A549 (cell line): Measurements from ENCODE around the gene NNAT. TPM values are rescaled to one million over a fixed set of nuclear protein-coding genes. Genes with fewer than 3 reads are reported as not detected.

Experiments
- ATAC-seq, 2 experiments: fragments of 200-7000 bp in 1 of 2; fragments of >200 bp in 1 of 2; cut with Nextera tagmentation in 1 of 2; cut with Tn5 transposase in 1 of 2; 3 replicates each; pipeline versions ENCODE4 v1.8.0 to v1.9.1; 2018 to 2020; ENCODE audit warnings: mild to moderate bottlenecking in 1 of 2, moderate library complexity in 1 of 2
- CTCF ChIA-PET: fragments of 300-600 bp; sonication (Branson Sonifier 250); formaldehyde crosslinking; extraction: SDS; loops from one replicate; lab custom pipeline; 2021; ENCODE audit warnings: antibody characterized with exemption, inconsistent platforms; lab: Yijun Ruan, JAX
- POLR2A ChIA-PET: fragments of 350-600 bp; formaldehyde crosslinking; extraction: SDS; loops from one replicate; lab custom pipeline; 2021; ENCODE audit warnings: antibody characterized with exemption, inconsistent platforms; lab: Yijun Ruan, JAX
- DNase-seq, 2 experiments: peaks; one replicate each; pipeline versions ENCODE4 v3.0.0 to v3.0.0-alpha.2; 2011 to 2016; ENCODE audit warnings: low read depth in 1 of 2, low spot score in 1 of 2
- FAIRE-seq: peaks from 2 replicates; lab custom pipeline; 2011; peaks lifted over from hg19 to GRCh38; lab: Jason Lieb, UNC
- H3K27ac ChIP-seq, 2 experiments: fragments of >200 bp; sonication (Bioruptor Twin); formaldehyde crosslinking; 3 replicates each; pipeline ENCODE4 v1.5.1; 2016 to 2017
- H3K4me1 ChIP-seq: fragments of >200 bp; sonication (Bioruptor Twin); formaldehyde crosslinking; 3 replicates; pipeline ENCODE4 v1.6.1; 2016
- H3K4me2 ChIP-seq: fragments of >200 bp; sonication (Bioruptor Twin); formaldehyde crosslinking; 3 replicates; pipeline ENCODE4 v1.6.1; 2016
- H3K4me3 ChIP-seq: fragments of >200 bp; sonication (Bioruptor Twin); formaldehyde crosslinking; 3 replicates; pipeline ENCODE4 v1.5.1; 2016
- H3K9me3 ChIP-seq: fragments of >200 bp; sonication (Bioruptor Twin); formaldehyde crosslinking; 3 replicates; pipeline ENCODE4 v1.6.1; 2016
- BHLHE40 ChIP-seq: IDR thresholded peaks from 2 replicates; pipeline ENCODE4 v1.6.1; 2012; ENCODE audit warnings: low read depth, low read length, inconsistent platforms
- CBX2 ChIP-seq: fragments of 200-600 bp; sonication (generic); IDR thresholded peaks from 2 replicates; pipeline ENCODE4 v1.6.1; 2016; ENCODE audit warnings: low read depth, mild to moderate bottlenecking, borderline replicate concordance
- CEBPB ChIP-seq, 2 experiments: fragments of >200 bp in 1 of 2; sonication (Bioruptor Twin) in 1 of 2; formaldehyde crosslinking in 1 of 2; IDR thresholded peaks; 2 replicates each; pipeline ENCODE4 v1.6.1; 2012 to 2016
- EHF ChIP-seq: fragments of 250-450 bp; sonication (Bioruptor Pico); IDR thresholded peaks from 2 replicates; pipeline ENCODE4 v1.5.0; 2020; ENCODE audit warnings: mild to moderate bottlenecking
- FOSB ChIP-seq: fragments of 250-450 bp; sonication (Bioruptor Pico); IDR thresholded peaks from 2 replicates; pipeline ENCODE4 v1.5.0; 2020; ENCODE audit warnings: mild to moderate bottlenecking, moderate library complexity
- HDAC2 ChIP-seq: fragments of 200-600 bp; sonication (generic); IDR thresholded peaks from 2 replicates; pipeline ENCODE4 v1.6.1; 2016
- HOXB13 ChIP-seq: fragments of 250-450 bp; sonication (Bioruptor Pico); IDR thresholded peaks from 2 replicates; pipeline ENCODE4 v1.5.0; 2020; ENCODE audit warnings: low read depth, mild to moderate bottlenecking, moderate library complexity
- HOXB5 ChIP-seq: fragments of 250-450 bp; sonication (Bioruptor Pico); IDR thresholded peaks from 2 replicates; pipeline ENCODE4 v1.5.0; 2020; ENCODE audit warnings: mild to moderate bottlenecking, moderate library complexity
- NFE2L2 ChIP-seq: fragments of 150-350 bp; conservative IDR thresholded peaks from 2 replicates; pipeline ENCODE4 v1.6.1; 2014; ENCODE audit warnings: low read length
- NR3C1 ChIP-seq: fragments of >200 bp; sonication (Bioruptor Twin); formaldehyde crosslinking; IDR thresholded peaks from 3 replicates; pipeline ENCODE4 v1.6.1; 2017
- PHF8 ChIP-seq: fragments of 200-600 bp; sonication (generic); IDR thresholded peaks from 2 replicates; pipeline ENCODE4 v1.6.1; 2016; ENCODE audit warnings: low read depth, mild to moderate bottlenecking, antibody characterized with exemption, moderate library complexity, borderline replicate concordance
- RAD21 ChIP-seq, 2 experiments: fragments of >200 bp in 1 of 2; sonication (Bioruptor Twin) in 1 of 2; formaldehyde crosslinking in 1 of 2; IDR thresholded peaks in 1 of 2; conservative IDR thresholded peaks in 1 of 2; 2 replicates in 1 of 2; 3 replicates in 1 of 2; pipeline ENCODE4 v1.6.1; 2012 to 2018; ENCODE audit warnings: inconsistent platforms in 1 of 2
- RNF2 ChIP-seq: fragments of 200-600 bp; sonication (generic); IDR thresholded peaks from 2 replicates; pipeline ENCODE4 v1.6.1; 2016; ENCODE audit warnings: low read depth, mild to moderate bottlenecking, antibody characterized with exemption, moderate library complexity, borderline replicate concordance
- SMC3 ChIP-seq: fragments of >200 bp; sonication (Bioruptor Twin); formaldehyde crosslinking; IDR thresholded peaks from 3 replicates; pipeline ENCODE4 v1.6.1; 2018; ENCODE audit warnings: inconsistent platforms
- SREBF2 ChIP-seq: fragments of 450-650 bp; IDR thresholded peaks from 2 replicates; pipeline ENCODE4 v1.6.1; 2014; ENCODE audit warnings: mild to moderate bottlenecking, moderate library complexity
- TFCP2L1 ChIP-seq: fragments of 250-450 bp; sonication (Bioruptor Pico); IDR thresholded peaks from 2 replicates; pipeline ENCODE4 v1.5.0; 2021; ENCODE audit warnings: mild to moderate bottlenecking
- ZC3H11A ChIP-seq: fragments of 450-650 bp; IDR thresholded peaks from 2 replicates; pipeline ENCODE4 v1.6.1; 2014; ENCODE audit warnings: antibody characterized with exemption, mild to moderate bottlenecking
- ZFP36 ChIP-seq: fragments of 450-650 bp; IDR thresholded peaks from 2 replicates; pipeline ENCODE4 v1.6.1; 2014; ENCODE audit warnings: borderline replicate concordance; ENCODE audit not compliant: partially characterized antibody
- WGBS: methylation state at CpG from one replicate; pipeline ENCODE4 v1.1.6; 2017; ENCODE audit errors: missing lambda C conversion rate; 5-methylcytosine and 5-hydroxymethylcytosine counted together
- polyA plus RNA-seq, 4 experiments: library from polyadenylated mRNA; depleted of rRNA in 3 of 4; stranded (reverse); fragments of >200 nt; fragmentation: RNase III in 1 of 4; extraction: RNeasy Plus Mini Kit Qiagen cat#74134 plus additional on column Dnase treatment in 1 of 4; gene quantifications; 2 replicates in 3 of 4; 3 replicates in 1 of 4; pipeline ENCODE4 v1.2.3, GENCODE V29; 2011 to 2017
- TF ChIP-seq, protein P1 (sequence below): IDR thresholded peaks from 2 replicates; pipeline ENCODE4 v1.6.1; 2012
- TF ChIP-seq, protein P2 (sequence below): fragments of 200-600 bp; sonication (generic); IDR thresholded peaks from 2 replicates; pipeline ENCODE4 v1.6.1; 2016; ENCODE audit warnings: antibody characterized with exemption, mild to moderate bottlenecking, moderate library complexity
- TF ChIP-seq, protein P3 (sequence below): fragments of >200 bp; sonication (Bioruptor Twin); formaldehyde crosslinking; IDR thresholded peaks from 3 replicates; pipeline ENCODE4 v1.5.1; 2016
- TF ChIP-seq, protein P4 (sequence below): fragments of >200 bp; sonication (Bioruptor Twin); formaldehyde crosslinking; IDR thresholded peaks from 3 replicates; pipeline ENCODE4 v1.6.1; 2016
- TF ChIP-seq, protein P5 (sequence below): IDR thresholded peaks from 2 replicates; pipeline ENCODE4 v1.6.1; 2012

NNAT gene
- polyA plus RNA-seq, 2 of the 4 experiments (the other 2 are of a cell fraction): not detected

DNA sequence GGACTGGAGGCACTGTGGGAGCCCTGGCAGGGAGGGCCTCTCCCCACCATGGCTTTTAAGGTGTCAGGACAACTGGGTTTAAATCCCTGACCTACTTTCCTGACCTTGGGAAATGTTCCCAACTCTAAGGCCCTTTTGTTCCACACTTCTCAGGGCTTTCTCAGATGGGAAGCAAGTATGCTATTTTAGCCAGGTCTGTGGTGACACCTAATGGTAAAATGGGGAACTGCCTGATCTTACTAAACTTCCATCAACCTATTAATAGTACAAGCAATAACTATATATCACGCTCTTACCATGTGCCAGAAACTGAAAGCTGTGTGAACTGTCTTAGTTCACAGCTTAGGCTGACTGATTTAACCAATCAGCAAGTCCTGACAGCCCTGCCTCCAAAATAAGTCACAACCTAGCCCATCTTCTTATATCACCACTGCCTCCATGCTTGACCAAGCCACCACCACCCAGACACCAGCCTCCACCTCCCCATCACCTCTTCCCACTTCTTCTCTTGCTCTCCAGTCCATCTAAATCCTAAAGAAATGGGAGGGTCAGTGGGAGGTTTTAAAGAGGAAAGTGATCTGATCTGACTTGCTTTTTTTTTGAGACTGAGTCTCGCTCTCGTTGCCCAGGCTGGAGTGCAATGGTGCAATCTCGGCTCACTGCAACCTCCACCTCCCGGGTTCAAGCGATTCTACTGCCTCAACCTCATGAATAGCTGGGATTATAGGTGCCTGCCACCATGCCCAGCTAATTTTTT is 13.5 kb downstream of the NNAT start:
- FAIRE-seq (no peak), ATAC-seq (peak; percentile 81 to 91)
- POLR2A ChIA-PET: no interaction called here
- WGBS: 49% methylated on average over 6 of the region's 6 CpGs
- peak; percentile 94 to 98 for TF ChIP-seq RAD21 (conservative IDR thresholded peaks at IDR 0.05 in 1 of 2, IDR thresholded peaks at IDR 0.05 in 1 of 2)
- TF ChIP-seq TFCP2L1 (CRISPR knock-in tag): no peak
- no peak for TF ChIP-seq ZFP36
- TF ChIP-seq, protein P1, sequence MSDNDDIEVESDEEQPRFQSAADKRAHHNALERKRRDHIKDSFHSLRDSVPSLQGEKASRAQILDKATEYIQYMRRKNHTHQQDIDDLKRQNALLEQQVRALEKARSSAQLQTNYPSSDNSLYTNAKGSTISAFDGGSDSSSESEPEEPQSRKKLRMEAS: 0 out of 2 replicates have a peak, but pooled peaks have one; percentile 21
- TF ChIP-seq SMC3: peak; percentile 88
- TF ChIP-seq BHLHE40: no peak
- no peak for TF ChIP-seq PHF8
- no peak for TF ChIP-seq HOXB5 (CRISPR knock-in tag)
- TF ChIP-seq CBX2: no peak
- TF ChIP-seq HOXB13 (CRISPR knock-in tag): no peak
- TF ChIP-seq, protein P2, sequence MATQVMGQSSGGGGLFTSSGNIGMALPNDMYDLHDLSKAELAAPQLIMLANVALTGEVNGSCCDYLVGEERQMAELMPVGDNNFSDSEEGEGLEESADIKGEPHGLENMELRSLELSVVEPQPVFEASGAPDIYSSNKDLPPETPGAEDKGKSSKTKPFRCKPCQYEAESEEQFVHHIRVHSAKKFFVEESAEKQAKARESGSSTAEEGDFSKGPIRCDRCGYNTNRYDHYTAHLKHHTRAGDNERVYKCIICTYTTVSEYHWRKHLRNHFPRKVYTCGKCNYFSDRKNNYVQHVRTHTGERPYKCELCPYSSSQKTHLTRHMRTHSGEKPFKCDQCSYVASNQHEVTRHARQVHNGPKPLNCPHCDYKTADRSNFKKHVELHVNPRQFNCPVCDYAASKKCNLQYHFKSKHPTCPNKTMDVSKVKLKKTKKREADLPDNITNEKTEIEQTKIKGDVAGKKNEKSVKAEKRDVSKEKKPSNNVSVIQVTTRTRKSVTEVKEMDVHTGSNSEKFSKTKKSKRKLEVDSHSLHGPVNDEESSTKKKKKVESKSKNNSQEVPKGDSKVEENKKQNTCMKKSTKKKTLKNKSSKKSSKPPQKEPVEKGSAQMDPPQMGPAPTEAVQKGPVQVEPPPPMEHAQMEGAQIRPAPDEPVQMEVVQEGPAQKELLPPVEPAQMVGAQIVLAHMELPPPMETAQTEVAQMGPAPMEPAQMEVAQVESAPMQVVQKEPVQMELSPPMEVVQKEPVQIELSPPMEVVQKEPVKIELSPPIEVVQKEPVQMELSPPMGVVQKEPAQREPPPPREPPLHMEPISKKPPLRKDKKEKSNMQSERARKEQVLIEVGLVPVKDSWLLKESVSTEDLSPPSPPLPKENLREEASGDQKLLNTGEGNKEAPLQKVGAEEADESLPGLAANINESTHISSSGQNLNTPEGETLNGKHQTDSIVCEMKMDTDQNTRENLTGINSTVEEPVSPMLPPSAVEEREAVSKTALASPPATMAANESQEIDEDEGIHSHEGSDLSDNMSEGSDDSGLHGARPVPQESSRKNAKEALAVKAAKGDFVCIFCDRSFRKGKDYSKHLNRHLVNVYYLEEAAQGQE: no peak
- TF ChIP-seq, protein P3, sequence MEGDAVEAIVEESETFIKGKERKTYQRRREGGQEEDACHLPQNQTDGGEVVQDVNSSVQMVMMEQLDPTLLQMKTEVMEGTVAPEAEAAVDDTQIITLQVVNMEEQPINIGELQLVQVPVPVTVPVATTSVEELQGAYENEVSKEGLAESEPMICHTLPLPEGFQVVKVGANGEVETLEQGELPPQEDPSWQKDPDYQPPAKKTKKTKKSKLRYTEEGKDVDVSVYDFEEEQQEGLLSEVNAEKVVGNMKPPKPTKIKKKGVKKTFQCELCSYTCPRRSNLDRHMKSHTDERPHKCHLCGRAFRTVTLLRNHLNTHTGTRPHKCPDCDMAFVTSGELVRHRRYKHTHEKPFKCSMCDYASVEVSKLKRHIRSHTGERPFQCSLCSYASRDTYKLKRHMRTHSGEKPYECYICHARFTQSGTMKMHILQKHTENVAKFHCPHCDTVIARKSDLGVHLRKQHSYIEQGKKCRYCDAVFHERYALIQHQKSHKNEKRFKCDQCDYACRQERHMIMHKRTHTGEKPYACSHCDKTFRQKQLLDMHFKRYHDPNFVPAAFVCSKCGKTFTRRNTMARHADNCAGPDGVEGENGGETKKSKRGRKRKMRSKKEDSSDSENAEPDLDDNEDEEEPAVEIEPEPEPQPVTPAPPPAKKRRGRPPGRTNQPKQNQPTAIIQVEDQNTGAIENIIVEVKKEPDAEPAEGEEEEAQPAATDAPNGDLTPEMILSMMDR: peak; percentile 92
- no peak for TF ChIP-seq SREBF2
- TF ChIP-seq, all 56 proteins: peak for 4
- Histone ChIP-seq H3K4me2 (no peak overlapping the region), H3K9me3 (no peaks in the 10 kb centered on the region), H3K27ac (no peak overlapping the region), H3K4me3 (no peak overlapping the region), H3K4me1 (no peaks in the 10 kb centered on the region)
- CTCF ChIA-PET: interaction anchor here (0.5 to 10.2 kb wide), 47 partner anchors 8 to 349 kb away, joined by 3 to 150 read pairs (median 5); partner anchors contain the start of gene MANBAL
- peak; percentile 38 to 79 for DNase-seq

DNA sequence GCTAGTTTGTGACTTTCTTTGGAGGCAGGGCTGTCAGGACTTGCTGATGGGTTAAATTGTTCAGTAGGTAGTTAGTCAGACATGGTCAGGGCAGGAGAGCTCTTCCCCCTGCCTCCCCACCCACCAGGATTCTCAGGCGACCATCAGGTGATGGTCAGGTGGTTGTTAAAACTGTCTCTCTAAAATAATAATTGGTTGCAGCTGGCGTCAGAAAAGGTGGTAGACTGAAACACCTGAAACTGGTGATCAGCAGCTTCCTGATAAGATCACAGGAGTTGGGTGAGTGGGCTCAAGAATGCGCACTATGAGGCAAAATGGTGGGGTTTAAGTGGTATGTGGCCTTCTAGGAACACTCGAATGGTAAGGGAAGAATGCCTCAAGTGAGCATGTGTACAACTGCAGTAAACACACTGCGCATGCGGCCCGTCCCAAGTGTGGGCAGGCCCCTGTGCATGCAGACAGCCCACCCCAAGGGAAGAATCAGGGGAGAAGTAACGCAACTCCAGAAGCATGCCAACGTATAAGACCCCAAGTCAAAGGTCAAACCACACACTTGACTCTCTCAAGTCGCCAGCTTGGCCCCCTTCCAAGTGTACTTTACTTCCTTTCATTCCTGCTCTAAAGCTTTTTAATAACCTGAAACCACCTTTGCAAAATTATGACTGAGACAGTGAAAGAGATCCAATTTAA is 14.5 kb downstream of the NNAT start:
- DNase-seq (no peak), FAIRE-seq (no peak), ATAC-seq (no peak)
- H3K4me3 ChIP-seq: no peak overlapping the region
- H3K4me2 ChIP-seq: no peak overlapping the region
- 62% methylated on average over 10 of the region's 10 CpGs for WGBS
- H3K27ac ChIP-seq: no peak overlapping the region
- H3K9me3 ChIP-seq: no peaks in the 10 kb centered on the region
- ChIA-PET CTCF (interaction anchor here (0.7 to 10.2 kb wide), 25 partner anchors 7 to 342 kb away, joined by 3 to 150 read pairs (median 8); no protein-coding TSS in a partner anchor), POLR2A (no interaction called here)
- no peaks in the 10 kb centered on the region for H3K4me1 ChIP-seq
- TF ChIP-seq EHF (CRISPR knock-in tag): no peak
- TF ChIP-seq FOSB: no peak
- TF ChIP-seq NR3C1: no peak
- no peak for TF ChIP-seq RNF2
- TF ChIP-seq, protein P4, sequence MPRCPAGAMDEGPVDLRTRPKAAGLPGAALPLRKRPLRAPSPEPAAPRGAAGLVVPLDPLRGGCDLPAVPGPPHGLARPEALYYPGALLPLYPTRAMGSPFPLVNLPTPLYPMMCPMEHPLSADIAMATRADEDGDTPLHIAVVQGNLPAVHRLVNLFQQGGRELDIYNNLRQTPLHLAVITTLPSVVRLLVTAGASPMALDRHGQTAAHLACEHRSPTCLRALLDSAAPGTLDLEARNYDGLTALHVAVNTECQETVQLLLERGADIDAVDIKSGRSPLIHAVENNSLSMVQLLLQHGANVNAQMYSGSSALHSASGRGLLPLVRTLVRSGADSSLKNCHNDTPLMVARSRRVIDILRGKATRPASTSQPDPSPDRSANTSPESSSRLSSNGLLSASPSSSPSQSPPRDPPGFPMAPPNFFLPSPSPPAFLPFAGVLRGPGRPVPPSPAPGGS: no peak
- no peak for TF ChIP-seq ZC3H11A
- TF ChIP-seq, protein P1: no peak
- TF ChIP-seq HDAC2: no peak
- TF ChIP-seq CEBPB (IDR thresholded peaks at IDR 0.05): no peak
- TF ChIP-seq, protein P5, sequence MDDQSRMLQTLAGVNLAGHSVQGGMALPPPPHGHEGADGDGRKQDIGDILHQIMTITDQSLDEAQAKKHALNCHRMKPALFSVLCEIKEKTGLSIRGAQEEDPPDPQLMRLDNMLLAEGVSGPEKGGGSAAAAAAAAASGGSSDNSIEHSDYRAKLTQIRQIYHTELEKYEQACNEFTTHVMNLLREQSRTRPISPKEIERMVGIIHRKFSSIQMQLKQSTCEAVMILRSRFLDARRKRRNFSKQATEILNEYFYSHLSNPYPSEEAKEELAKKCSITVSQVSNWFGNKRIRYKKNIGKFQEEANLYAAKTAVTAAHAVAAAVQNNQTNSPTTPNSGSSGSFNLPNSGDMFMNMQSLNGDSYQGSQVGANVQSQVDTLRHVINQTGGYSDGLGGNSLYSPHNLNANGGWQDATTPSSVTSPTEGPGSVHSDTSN: no peak
- no peak for TF ChIP-seq NFE2L2
